Frontal cortex (tissue), 4 donors: ENCODE data around the gene CTAGE8. TPM values are rescaled to one million over a fixed set of nuclear protein-coding genes. Genes with fewer than 3 reads are reported as not detected.
"Not testable (repeated sequence)": the region's sequence is repeated elsewhere in the genome, so short reads cannot be mapped to it uniquely, and the experiment has no call there.

Experiments used
- DNase-seq, 2 donors: peaks; one replicate each; pipeline ENCODE4 v3.0.0; 2012; ENCODE audit warnings: low spot score in 2 of 2
- FAIRE-seq: peaks from 2 replicates; lab custom pipeline; 2012; peaks lifted over from hg19 to GRCh38; lab: Jason Lieb, UNC
- total RNA-seq: library from RNA; depleted of rRNA; stranded (reverse); fragments of >200 nt; gene quantifications from one replicate; pipeline ENCODE4 v1.2.3, GENCODE V29; 2014
- donor health status: control.
- donor health status: control.
- donor health status: control.

The CTAGE8 gene
- total RNA-seq, 1 donor from 2014 or later = 0.41 TPM

DNA sequence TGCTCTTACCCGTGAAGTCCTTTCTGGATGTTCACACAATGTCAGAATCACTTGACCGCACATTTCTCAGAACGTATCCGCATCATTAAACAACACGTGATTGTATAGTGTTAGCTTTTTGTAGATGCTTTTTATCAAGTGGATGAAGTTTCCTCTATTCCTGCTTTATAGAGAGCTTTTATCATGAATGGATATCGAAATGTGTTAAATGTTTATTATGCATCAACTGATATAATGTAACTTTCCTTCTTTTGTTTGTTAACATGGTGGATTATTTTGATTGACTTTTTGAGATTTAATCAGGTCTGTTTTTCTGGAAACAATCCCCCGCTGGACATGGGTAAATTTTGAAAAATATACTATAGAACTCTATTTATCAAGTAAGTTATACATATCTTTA is 4.4 kb downstream of the CTAGE8 start, which contains the start of gene OR2A7:
Gene OR2A7, minus strand, starts transcription at position 101 of the 400 bp plus-strand sequence. CDS start 5,164 bp downstream, outside the sequence.
- not testable (repeated sequence) for FAIRE-seq, DNase-seq

DNA sequence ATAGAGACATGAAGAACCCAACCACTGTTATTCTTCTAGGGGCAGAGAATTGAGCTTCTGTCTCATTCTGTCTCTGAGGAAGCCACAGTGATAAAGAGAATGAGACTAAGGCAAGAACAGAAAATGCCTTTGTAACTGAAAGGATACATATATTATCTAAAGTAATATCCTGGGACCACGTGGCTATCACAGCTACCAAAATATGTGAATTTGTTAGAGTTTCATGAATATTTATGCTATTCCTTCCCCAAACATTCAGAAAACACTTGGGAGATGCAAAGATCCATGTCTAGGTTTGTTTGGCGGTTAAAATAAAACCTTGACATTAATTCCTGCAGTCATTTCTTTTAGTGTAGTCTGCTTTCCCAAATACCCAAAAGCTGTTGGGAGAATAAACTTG is 7.0 kb downstream of the CTAGE8 start:
- DNase-seq, FAIRE-seq: not testable (repeated sequence)

DNA sequence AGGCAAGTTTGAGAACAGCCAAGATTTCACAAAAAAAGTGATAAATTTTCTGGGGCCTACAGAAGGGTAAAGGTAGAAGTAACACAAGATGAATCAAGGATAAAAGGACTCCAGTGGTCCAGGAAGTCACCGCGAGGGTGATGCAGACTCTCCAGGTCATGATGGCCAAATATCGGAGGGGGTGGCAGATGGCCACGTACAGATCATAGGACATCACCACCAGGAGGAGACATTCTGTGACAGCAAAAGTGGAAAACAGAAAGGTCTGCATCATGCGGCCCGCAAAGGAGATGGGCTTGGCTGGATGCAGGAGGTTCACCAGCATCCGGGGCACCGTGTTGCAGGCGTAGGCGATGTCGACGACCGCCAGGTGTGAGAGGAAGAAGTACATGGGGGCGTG is 10.0 kb downstream of the CTAGE8 start:
- DNase-seq, FAIRE-seq: not testable (repeated sequence)

DNA sequence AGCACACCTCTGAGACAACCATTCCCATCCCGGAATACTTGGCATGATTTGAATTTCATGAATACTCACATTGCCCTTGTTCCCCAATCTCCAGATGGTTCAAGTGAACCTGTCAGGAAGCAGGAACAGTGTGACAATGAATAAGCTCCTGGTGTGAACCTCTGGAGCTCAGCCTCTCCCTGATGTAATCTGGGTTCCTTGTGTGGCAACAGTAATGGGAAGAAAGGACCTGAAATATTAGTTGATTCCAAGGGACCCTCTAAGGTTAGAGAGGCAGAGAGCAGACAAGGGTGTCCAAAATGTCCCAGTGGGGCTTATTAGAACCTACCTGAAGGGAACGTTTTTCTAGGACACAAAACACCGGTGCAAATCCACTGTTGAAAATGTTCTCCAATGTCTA is 13.0 kb downstream of the CTAGE8 start:
- FAIRE-seq (no peak), DNase-seq (no peak)

DNA sequence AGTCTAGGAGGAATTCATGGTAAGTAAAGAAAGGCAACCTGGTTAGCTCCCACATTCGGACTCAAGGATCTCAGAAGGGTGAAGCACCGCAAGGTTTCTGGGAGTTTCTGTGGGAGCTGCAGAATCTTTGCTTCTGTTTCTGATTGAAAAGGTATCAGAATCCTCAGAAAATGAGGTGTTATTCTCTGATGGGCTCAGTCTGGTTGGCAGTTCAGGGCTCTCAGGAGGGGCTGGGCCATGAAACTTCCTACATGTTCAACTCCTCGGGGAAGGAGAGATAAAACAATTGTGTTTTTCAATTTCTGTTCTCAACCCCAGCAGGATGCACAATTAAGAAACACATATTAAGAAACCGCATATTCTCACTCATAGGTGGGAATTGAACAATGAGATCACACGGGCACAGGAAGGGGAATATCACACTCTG is 13.6 kb downstream of the CTAGE8 start:
- DNase-seq (no peak), FAIRE-seq (no peak)

DNA sequence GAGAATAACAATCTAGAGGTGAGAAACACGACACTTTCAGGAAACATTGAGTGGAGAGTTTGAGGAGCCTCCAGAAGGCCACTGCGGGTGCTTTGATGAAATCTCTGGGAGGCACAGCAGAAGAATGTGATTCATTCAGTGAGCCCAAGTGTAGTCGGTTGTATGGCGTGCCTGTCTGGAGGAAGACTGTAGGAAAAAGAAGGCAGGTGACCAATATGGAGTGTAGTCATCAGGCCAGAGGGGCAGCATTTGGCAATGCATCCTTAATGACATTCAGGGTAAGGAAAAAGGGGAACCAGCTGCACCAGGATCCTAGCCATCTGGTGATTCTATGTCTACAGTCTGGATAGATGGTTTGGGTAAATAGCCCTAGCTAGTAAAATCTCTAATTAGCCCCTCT is 16.8 kb downstream of the CTAGE8 start:
- DNase-seq, FAIRE-seq: not testable (repeated sequence)

DNA sequence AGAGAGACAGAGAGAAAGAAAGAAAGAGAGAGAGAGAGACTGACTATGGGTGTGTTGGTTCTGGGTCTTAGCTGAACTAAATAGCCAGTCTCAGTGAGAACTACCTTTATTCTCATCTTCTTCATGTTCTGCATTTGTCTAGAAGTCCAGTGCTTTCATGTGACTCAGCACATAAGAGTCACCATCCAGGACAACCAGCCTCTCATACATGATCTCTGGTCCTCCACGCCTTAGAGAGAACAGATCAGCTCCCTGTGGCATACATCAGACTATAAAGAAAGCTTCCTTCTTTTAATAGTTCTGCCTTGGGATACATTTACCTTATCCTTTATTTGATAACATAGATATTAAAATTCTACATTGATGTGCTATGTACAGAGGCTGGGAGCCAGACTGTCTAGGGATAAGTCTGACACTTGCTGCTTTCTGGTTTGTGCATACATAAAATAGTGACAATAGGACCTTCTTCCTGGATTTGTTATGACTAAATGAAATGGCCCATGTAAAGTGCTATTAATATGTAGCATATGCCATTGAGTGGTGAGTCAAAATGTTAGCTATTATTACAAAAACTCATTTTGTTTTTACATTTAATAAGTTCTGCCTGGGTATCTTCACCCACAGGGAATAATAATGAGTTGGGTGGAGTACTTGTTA is 21.3 kb downstream of the CTAGE8 start:
- DNase-seq, FAIRE-seq: not testable (repeated sequence)

DNA sequence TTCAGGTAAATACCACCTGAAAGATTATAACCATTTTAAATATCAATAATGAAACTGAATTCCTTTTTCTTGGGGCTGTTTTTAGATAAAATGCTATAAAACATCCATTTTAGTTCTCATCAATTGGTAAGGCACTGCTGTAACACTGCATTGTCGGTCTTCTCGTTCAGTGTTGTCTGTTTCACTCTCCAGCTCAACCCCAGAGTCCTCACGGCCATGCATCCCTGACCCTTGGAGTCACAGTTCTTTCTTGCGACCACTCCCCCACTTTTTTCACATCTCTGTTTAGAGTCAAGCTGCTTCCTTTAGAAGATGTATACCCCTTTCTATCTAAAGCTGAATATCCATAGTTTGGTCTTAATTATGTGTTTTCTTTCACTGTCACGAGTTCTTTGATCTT is 22.1 kb downstream of the CTAGE8 start:
- FAIRE-seq, DNase-seq: not testable (repeated sequence)

DNA sequence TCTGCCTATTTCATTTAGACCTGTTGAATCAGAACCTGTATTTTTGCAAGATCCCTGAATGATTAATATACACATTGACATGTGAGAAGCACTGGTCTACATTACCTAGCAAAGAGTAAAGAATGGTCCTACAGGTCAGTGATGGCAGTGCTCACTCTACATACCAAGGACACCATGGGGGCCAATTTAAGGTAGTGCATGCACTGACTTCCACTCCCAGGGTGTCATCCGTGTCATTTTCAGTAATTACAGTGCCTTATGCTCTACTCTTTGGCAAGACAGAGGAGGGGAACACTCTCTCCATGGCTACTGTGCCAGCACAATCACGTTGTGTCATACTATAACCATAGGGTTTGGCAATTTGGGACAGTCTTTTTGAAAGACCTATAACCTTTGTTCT is 23.7 kb downstream of the CTAGE8 start:
- FAIRE-seq, DNase-seq: not testable (repeated sequence)

DNA sequence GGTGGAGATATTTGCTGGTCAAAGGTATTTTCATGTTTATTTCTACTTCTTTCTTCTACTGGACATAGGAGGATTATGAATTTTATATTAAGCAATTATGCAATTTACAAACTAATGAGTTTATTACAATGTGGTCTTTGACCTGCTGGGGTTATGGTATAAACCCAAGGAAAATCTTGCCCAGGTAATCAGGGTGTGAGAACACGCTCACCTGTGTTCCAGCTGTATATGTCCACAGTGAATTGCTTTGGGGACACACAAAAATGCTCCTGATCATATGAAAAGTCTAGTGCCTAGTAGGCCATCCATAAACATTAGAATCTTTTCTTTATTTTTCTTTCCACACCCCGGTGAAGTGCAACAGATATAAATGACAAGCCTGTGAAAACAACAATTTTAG is 29.7 kb downstream of the CTAGE8 start, which contains the start of gene OR2A42:
Gene OR2A42, minus strand, starts transcription at position 241 of the 400 bp plus-strand sequence. CDS start 6,762 bp downstream, outside the sequence.
- FAIRE-seq, DNase-seq: not testable (repeated sequence)

DNA sequence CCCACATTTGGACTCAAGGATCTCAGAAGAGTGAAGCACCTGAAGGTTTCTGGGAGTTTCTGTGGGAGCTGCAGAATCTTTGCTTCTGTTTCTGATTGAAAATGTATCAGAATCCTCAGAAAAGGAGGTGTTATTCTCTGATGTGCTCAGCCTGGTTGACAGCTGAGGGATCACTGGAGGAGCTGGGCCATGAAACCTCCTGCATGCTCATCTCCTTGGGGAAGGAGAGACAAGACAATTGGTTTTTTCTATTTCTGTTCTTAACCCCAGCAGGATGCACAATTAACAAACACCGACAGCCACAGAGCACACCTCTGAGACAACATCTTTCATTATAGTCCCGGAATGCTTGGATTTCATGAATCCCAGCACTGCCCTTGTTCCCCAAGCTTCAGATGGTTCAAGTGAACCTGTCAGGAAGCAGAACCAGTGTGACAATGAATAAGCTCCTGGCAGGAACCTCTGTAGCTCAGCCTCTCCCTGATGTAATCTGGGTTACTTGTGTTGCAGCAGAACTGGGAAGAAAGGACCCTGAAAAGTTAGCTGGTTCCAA is 30.5 kb downstream of the CTAGE8 start:
- DNase-seq, FAIRE-seq: not testable (repeated sequence)

DNA sequence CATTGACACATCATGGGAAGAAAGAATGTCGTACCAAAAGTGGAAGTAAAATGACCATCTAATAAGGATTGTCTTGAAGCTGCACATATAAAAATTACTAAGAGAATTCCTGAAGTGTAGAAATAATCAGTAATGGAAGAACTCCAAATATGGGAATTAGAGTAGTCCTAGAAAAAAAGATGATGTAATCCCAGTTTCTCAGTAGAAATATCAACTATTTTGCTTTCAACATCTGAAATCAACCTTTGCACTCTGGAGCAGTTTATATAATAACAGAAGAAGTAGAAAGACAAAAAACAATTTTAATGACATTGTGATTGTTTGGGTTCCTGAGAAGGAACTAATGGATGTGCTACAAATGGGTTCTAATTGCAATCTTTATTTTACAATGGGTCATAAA is 36.0 kb downstream of the CTAGE8 start:
- DNase-seq, FAIRE-seq: not testable (repeated sequence)

DNA sequence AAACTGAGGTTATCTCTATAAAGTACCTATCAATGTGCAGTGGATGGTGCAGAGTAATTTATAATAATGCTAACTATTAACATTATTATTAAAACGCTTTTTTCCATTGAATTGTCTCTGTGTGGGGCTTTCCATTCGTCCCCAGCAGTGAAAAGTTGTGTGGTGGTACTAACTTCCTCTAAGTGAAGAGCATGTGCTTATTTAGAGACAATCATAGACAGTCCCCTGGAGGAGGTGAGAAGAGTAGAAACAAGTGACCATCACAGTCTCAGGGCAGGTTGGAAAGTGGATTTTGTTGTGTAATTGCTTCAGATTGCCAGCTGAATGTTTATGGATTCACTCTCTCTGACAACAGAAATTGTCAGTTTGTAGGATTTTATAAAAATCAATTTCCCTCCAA is 38.1 kb downstream of the CTAGE8 start:
- not testable (repeated sequence) for DNase-seq, FAIRE-seq

DNA sequence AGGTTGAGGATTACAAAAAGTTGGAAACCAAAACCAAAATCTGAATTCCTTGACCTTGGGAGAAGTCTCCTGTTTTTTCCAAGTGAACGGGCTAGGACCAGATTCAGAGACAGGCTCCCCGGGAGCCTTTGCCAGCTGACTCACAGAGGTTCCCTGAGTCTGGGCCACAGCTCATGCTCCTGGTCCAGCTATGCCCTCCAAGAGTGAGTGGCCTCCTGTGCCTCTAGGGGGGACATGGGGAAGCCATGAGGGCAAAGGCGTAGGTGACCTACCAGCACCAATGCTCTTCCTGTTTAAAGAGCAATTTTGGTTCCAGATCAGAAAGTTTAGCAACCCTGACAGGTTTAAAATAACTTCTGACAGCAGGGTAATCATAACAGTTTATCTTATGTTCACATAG is 40.3 kb downstream of the CTAGE8 start:
- FAIRE-seq, DNase-seq: not testable (repeated sequence)

DNA sequence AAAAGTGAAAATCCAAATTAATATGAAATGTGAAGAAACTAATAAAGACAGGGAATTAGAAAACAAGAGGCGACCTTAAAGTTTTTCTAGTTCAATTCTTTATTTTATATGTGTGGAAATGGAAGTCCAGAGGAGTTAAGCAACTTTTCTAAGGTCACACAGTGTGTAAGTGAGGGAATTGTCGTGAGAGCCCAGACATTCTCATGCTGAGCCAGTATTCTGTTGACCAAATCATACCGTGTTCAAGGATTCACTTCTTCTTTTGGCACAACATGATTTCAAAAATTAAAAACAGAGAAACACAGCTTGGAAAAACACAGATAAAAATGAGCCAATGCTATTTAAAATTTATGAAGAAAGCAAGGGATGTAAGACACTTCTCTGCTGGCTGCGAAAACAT is 42.2 kb downstream of the CTAGE8 start:
- FAIRE-seq = not testable (repeated sequence)

DNA sequence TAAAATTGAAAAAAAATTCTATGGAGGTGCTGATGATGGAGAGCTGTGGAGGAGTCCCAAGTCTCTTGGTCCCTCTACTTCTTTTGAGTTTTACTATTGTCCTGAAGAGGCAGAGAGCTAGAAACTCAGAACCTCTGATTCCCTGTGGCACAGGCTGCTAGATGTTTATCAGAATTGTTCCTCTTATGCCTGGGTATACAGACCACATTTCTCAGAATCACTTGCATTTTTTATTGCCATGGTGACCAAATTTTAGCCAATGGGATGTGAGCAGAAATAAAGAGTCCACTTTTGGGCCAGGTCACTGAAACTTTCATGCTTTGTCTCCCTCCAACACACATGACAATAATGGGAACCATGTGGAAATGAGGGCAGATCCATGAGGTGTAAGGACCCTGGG is 45.4 kb downstream of the CTAGE8 start:
- FAIRE-seq, DNase-seq: not testable (repeated sequence)

More for the DNA sequence above, 42.2 kb downstream of the CTAGE8 start:
- not testable (repeated sequence) for DNase-seq

DNA sequence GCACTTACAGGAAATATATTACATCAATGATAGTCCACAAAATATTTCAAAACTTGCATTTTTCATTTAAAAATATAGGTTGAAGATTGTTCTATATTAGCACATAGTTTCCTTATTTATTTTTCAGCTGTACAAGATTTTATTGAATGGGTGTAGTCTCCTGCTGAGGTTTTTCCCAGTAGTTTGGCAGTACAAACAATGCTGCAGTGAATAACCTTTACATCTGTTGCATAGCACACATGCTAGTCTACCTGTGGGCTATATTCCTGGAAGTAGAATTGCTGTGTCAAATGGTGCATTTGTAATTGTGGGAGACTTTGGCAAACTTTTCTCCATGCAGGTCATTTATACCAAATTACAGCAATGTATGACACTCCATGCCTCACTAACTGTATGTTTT is 48.6 kb downstream of the CTAGE8 start:
- FAIRE-seq, DNase-seq: not testable (repeated sequence)

DNA sequence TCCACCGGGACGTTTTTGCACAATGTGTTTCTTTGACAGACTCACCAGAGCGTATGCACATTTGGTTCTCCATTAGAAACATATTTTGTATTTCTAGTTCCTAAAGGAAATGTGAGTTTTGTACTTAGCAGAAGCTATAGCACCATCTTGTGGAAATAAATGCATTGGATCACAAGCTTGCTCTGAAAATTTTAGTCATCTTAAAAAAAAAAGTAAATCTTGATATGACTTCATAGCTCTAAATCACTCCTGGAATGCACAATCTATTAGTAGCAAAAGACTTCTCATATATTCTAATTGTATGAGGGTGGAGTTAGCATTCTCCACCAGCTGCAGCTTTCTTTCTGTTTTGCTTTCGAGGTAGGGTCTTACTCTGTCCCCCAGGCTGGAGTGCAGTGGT is 49.9 kb downstream of the CTAGE8 start:
- DNase-seq, FAIRE-seq: not testable (repeated sequence)

DNA sequence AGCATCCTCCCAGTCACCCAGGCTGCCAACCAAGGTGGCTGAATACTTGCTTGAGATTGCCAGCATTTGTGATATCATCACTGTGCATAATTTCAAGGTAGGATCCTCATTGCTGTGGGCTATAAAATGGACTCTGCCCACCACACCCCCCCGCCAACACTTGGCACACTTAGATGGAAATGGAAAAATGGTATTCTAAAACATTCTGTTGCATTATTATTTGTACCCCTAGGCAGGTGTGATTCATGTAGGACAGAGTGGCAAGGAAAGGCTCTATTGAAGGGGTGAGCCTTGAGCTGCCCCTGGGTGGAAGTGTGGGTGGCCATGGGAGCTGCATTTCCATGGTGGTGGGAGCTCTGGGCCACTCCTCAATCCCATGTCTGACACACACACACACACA is 50.5 kb downstream of the CTAGE8 start:
- DNase-seq, FAIRE-seq: not testable (repeated sequence)

DNA sequence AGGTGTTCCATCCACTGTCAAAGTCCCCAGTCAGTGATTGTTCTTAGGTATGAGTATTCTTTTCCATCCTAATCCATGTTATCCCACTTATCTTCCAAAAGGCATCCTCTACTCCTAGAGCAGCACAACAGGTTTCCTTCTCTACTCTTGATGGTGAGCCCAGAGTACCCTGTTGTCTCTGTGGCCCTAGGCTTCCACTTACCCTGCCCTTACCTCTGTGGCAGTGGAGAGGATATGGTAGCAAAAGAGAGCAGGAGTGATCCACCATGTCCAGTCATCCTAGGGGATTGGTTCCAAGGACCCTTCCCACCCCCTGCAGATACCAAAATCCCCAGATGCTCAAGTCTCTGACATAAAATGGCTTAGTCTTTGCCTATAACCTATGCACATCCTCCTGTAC is 51.9 kb downstream of the CTAGE8 start:
- FAIRE-seq, DNase-seq: not testable (repeated sequence)
